GM12801 (cell line): Measurements from ENCODE around the gene SYNDIG1.

Experiments
- CTCF ChIP-seq: IDR thresholded peaks from one replicate; pipeline ENCODE4 v1.5.1; 2011; ENCODE audit warnings: control low read depth; ENCODE audit not compliant: insufficient read length; ENCODE audit errors: extremely low read depth

SYNDIG1 gene

DNA sequence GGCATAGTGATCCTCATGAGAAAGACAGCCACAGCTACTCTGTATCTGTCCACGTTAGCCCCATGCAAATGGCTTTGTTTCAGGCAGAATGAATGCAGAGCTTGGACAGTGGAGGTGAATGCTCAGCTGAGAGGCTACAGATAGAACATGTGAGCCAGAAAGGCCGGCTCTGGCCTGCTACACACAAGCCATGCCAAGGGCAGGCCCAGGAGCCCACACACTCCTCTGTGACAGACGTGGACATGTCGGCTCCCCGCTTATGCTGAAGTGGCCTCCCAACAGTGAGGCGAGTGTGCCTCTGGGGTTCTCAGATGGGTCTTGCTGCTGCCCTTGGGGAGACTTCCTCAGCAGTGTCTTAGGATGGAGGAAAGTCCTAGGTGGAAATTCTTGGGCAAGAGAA lies 159.6 kb downstream of the SYNDIG1 start:
- TF ChIP-seq CTCF, result no peak

- TF ChIP-seq CTCF, result no peak
These were observed 160.2 kb downstream of the SYNDIG1 start for GRCh38 chr20:24629668-24630067.

DNA sequence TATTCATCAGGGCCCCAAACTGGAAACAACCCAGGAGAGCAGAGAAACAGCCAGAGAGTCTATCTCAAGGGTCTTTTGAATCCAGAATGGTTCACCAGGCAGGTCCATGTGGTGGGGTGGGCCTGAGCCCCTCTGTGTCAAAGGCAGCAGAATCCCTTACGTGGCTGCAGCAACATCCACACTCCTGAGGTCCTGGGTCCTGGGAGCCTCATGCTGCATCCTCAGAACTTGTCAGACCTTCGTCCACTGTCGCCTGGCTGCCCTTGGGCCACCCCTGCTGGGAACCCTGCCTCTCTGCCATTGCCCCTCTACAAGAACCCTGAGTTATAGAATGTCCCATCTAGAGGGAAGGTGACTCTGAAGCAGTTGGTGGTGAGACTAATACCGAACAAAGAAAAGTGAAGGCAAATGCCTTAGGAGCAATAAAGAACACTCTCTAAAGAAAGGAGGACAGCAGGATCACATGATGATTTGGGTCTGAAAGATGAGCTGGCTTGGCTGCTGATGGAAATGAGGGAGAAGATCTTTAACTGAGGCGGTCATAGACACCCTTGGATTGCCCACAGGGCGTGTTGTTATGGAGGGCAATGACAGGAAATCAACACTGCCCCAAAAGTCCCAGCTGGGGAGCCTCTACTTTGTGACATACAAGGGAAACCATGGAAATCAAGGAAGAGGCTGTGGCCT lies 161.2 kb downstream of the SYNDIG1 start:
- TF ChIP-seq CTCF, result no peak

- TF ChIP-seq CTCF, result no peak
These were observed 161.7 kb downstream of the SYNDIG1 start for GRCh38 chr20:24631173-24631505.

GRCh38 chr20:24632581-24632980 lies 163.2 kb downstream of the SYNDIG1 start:
- no peak for TF ChIP-seq CTCF

- no peak for TF ChIP-seq CTCF
These were observed 163.6 kb downstream of the SYNDIG1 start for GRCh38 chr20:24633026-24633425.

DNA sequence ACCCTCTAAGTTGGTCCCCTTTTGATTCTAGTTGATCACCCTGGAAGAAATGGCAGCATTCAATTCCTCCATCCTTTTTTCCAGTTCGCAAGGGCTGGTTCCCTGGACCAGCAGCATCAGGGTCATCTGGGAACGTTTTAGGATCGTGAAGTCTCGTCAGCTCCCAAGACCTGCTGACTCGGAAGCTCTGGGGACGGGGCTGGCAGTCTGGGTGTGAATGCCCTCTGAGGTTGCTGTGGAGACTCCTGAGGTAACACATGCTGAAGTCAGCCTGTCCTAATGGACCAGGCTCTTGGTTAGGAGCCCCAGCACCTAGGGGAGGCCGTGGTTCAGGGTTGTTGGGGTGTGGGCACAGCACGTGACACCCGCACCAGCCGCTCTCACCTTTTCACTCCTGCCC lies 164.1 kb downstream of the SYNDIG1 start:
- TF ChIP-seq CTCF, result no peak
